Bronchial epithelial cell (primary cell): Measurements from ENCODE around the gene PDSS1. TPM values are rescaled to one million over a fixed set of nuclear protein-coding genes. Genes with fewer than 3 reads are reported as not detected.
A peak's percentile ranks its signal among the peaks of the same experiment; 100 is the strongest.
"Not testable (repeated sequence)": the region's sequence is repeated elsewhere in the genome, so short reads cannot be mapped to it uniquely, and the experiment has no call there.

Experiments used
- DNase-seq: peaks from one replicate; pipeline ENCODE4 v3.0.0-alpha.2; 2010; ENCODE audit warnings: low read depth
- FAIRE-seq: peaks from 2 replicates; lab custom pipeline; 2011; peaks lifted over from hg19 to GRCh38; lab: Jason Lieb, UNC
- H3K27me3 ChIP-seq: 2 replicates; pipeline ENCODE4 v1.5.1; 2011; ENCODE audit warnings: low read length; ENCODE audit not compliant: control insufficient read depth, insufficient read depth
- H3K36me3 ChIP-seq: 2 replicates; pipeline ENCODE4 v1.5.1; 2011; ENCODE audit warnings: low read length; ENCODE audit not compliant: control insufficient read depth, insufficient read depth
- H3K4me3 ChIP-seq: 2 replicates; pipeline ENCODE4 v1.5.1; 2011; ENCODE audit warnings: mild to moderate bottlenecking, low read depth, low read length, control low read depth
- CTCF ChIP-seq: IDR thresholded peaks from 2 replicates; pipeline ENCODE4 v1.5.1; 2011; ENCODE audit warnings: mild to moderate bottlenecking, moderate library complexity, low read length, control low read depth, inconsistent platforms; ENCODE audit not compliant: insufficient read depth, severe bottlenecking
- total RNA-seq: library from RNA; depleted of rRNA; stranded (reverse); fragments of >200 nt; gene quantifications from 2 replicates; pipeline ENCODE4 v1.2.1, GENCODE V29; 2014

PDSS1 gene
- total RNA-seq, 1 donor from 2014 or later, result 6.1 TPM

- TF ChIP-seq CTCF, result no peak
- no peak overlapping the region for H3K4me3 ChIP-seq
- FAIRE-seq (peak; percentile 60), DNase-seq (no peak)
- no peaks in the 10 kb centered on the region for H3K36me3 ChIP-seq
- no peaks in the 10 kb centered on the region for H3K27me3 ChIP-seq
These were observed 32.1 kb upstream of the PDSS1 start for GRCh38 chr10:26665080-26666048.

- no peak for TF ChIP-seq CTCF
- no peak for DNase-seq
- no peak for FAIRE-seq
- no peaks in the 10 kb centered on the region for H3K27me3 ChIP-seq
- no peak overlapping the region for H3K4me3 ChIP-seq
- no peaks in the 10 kb centered on the region for H3K36me3 ChIP-seq
These were observed 21.6 kb upstream of the PDSS1 start for GRCh38 chr10:26675873-26676257.

- no peak for TF ChIP-seq CTCF
- no peaks in the 10 kb centered on the region for H3K36me3 ChIP-seq
- DNase-seq (no peak), FAIRE-seq (no peak)
- H3K4me3 ChIP-seq, result no peak overlapping the region
- no peaks in the 10 kb centered on the region for H3K27me3 ChIP-seq
These were observed 17.9 kb upstream of the PDSS1 start for GRCh38 chr10:26679588-26679987.

GRCh38 chr10:26681076-26681475 is 16.4 kb upstream of the PDSS1 start:
- Histone ChIP-seq H3K4me3 (no peak overlapping the region), H3K27me3 (no peaks in the 10 kb centered on the region), H3K36me3 (no peaks in the 10 kb centered on the region)
- DNase-seq (no peak), FAIRE-seq (no peak)
- TF ChIP-seq CTCF, result no peak

- peak; percentile 67 for DNase-seq
- H3K4me3 ChIP-seq, H3K27me3 ChIP-seq: not testable (repeated sequence)
These were observed 15.5 kb upstream of the PDSS1 start for GRCh38 chr10:26681971-26682370.

GRCh38 chr10:26682931-26683330 is 14.6 kb upstream of the PDSS1 start:
- H3K27me3 ChIP-seq, result no peaks in the 10 kb centered on the region
- DNase-seq (no peak), FAIRE-seq (no peak)
- no peaks in the 10 kb centered on the region for H3K36me3 ChIP-seq
- no peak for TF ChIP-seq CTCF
- H3K4me3 ChIP-seq, result no peak overlapping the region

More at GRCh38 chr10:26681971-26682370, 15.5 kb upstream of the PDSS1 start:
- H3K36me3 ChIP-seq, result not testable (repeated sequence)
- peak; percentile 100 for FAIRE-seq
